Left kidney (tissue), 8 donors: ENCODE data around the gene TXN. TPM values are rescaled to one million over a fixed set of nuclear protein-coding genes. Genes with fewer than 3 reads are reported as not detected.

Source experiments
- DNase-seq: peaks from one replicate; pipeline ENCODE4 v3.0.0-alpha.2; 2013
- long read RNA-seq, 8 donors: transcript quantifications; one replicate each; lab custom pipeline, GENCODE V29; 2026
- polyA plus RNA-seq: library from polyadenylated mRNA; unstranded; fragments of 120-200 nt; gene quantifications from one replicate; pipeline ENCODE4 v1.2.1, GENCODE V29; 2013; ENCODE audit not compliant: insufficient read length

TXN gene
- 173 TPM for polyA plus RNA-seq
- long read RNA-seq, donor 1, transcript TXN-203 (2 exons, 540 nt): minor isoform, 7 of 438 reads
- long read RNA-seq, donor 1, transcript TXN-202 (5 exons, 869 nt): major isoform, 380 of 438 reads
- long read RNA-seq, donor 1, partial matches to known transcripts: 51 of 438 reads
- long read RNA-seq, donor 1, other reads (novel, unspliced or antisense): 0 of 438 reads
- long read RNA-seq, donor 2, transcript TXN-202 (5 exons, 869 nt): major isoform, 300 of 345 reads
- long read RNA-seq, donor 2, partial matches to known transcripts: 43 of 345 reads
- long read RNA-seq, donor 2, other reads (novel, unspliced or antisense): 0 of 345 reads
- long read RNA-seq, donor 3, transcript TXN-202 (5 exons, 869 nt): major isoform, 191 of 214 reads
- long read RNA-seq, donor 3, partial matches to known transcripts: 21 of 214 reads
- long read RNA-seq, donor 3, other reads (novel, unspliced or antisense): 0 of 214 reads
- long read RNA-seq, donor 4, transcript TXN-203 (2 exons, 540 nt): minor isoform, 10 of 106 reads
- long read RNA-seq, donor 4, transcript TXN-202 (5 exons, 869 nt): major isoform, 69 of 106 reads
- long read RNA-seq, donor 4, partial matches to known transcripts: 27 of 106 reads
- long read RNA-seq, donor 4, other reads (novel, unspliced or antisense): 0 of 106 reads
- long read RNA-seq, donor 5, transcript TXN-202 (5 exons, 869 nt): major isoform, 637 of 721 reads
- long read RNA-seq, donor 5, transcript TXN-203 (2 exons, 540 nt): minor isoform, 5 of 721 reads
- long read RNA-seq, donor 5, partial matches to known transcripts: 63 of 721 reads
- long read RNA-seq, donor 5, other reads (novel, unspliced or antisense): 16 of 721 reads
- long read RNA-seq, donor 6, transcript TXN-203 (2 exons, 540 nt): minor isoform, 9 of 472 reads
- long read RNA-seq, donor 6, transcript TXN-202 (5 exons, 869 nt): major isoform, 361 of 472 reads
- long read RNA-seq, donor 6, partial matches to known transcripts: 96 of 472 reads
- long read RNA-seq, donor 6, other reads (novel, unspliced or antisense): 6 of 472 reads
- long read RNA-seq, donor 7, transcript TXN-202 (5 exons, 869 nt): major isoform, 466 of 498 reads
- long read RNA-seq, donor 7, transcript TXN-203 (2 exons, 540 nt): minor isoform, 5 of 498 reads
- long read RNA-seq, donor 7, partial matches to known transcripts: 27 of 498 reads
- long read RNA-seq, donor 7, other reads (novel, unspliced or antisense): 0 of 498 reads
- long read RNA-seq, donor 8, transcript TXN-202 (5 exons, 869 nt): major isoform, 170 of 178 reads
- long read RNA-seq, donor 8, partial matches to known transcripts: 6 of 178 reads
- long read RNA-seq, donor 8, other reads (novel, unspliced or antisense): 0 of 178 reads

DNA sequence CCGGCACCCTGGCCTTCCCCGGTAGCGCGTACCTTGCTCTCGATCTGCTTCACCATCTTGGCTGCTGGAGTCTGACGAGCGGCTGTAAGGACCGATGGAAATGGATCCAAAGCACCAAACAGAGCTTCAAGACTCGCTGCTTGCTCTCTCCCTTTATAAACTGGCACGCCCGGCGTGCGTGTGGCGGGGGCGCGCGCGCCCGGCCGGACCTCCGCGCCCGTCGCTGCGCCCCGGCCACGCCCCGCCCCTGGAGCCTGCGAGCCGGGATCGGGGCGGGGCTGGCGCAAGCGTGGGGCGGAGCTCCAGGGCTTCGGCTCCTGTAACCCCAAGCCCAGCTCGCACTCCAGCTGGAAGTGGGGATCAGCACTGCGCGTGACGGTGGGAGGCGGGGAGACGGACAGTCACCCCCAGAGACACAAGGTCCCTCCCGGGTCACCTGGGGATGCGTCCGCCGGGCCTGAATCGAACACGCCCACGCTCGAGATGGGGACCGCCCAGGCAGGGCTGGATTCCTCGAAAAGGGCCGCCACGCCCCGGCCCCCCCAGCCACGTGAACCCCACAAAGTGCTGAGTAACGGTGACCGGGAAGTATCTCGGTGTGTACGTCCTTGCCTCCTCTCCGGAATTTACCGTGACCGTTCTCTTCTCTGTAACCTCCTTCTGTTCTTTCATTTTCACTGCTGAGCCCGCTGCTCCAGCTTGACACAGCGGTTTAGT, at the start of gene TXN:
TXN (minus strand) TSS at position 128 of the 717 bp plus-strand sequence; CDS start at position 56, 72 bp downstream.
- peak; percentile 80 for DNase-seq

DNA sequence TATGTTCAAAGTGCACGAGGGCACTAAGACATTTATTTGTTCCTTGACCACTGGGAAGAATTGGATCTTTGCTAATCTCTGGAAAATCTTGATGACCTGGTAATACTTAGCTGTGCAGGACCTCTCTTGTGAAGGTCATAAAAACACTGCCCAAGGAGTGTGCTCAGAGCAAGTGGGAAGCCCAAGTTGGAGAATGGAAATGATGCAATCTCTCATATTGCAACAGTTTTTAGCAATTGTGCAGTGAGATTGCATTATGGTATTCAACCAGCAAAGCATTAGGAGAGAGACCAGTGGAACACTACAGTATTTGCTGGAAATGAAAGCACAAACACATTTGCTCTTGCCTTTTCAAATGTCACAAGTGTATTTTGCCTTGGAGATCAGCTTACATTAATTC, 46.8 kb upstream of the TXN start:
- no peak for DNase-seq

- no peak for DNase-seq
Measured at GRCh38 chr9:110298043-110298605, 41.8 kb upstream of the TXN start.

DNA sequence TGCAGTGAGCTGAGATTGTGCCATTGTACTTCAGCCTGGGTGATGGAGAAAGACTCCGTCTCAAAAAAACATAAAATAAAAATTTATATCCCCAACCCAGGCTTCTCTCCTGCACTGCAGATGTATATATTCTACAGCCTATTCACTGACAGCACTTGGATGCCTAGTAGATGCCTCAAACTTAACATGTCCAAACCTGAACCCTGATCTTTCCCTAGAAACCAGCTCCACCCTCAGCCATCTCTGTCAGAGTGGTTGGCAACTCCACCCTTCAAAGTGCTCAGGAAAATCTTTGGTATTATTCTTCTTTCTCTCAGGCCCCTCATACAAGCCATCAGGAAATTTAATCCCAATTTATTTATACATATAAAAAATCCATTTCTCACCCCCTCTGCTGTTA, 36.9 kb upstream of the TXN start:
- no peak for DNase-seq

- DNase-seq: no peak
Measured at GRCh38 chr9:110291921-110292557, 35.7 kb upstream of the TXN start.

DNA sequence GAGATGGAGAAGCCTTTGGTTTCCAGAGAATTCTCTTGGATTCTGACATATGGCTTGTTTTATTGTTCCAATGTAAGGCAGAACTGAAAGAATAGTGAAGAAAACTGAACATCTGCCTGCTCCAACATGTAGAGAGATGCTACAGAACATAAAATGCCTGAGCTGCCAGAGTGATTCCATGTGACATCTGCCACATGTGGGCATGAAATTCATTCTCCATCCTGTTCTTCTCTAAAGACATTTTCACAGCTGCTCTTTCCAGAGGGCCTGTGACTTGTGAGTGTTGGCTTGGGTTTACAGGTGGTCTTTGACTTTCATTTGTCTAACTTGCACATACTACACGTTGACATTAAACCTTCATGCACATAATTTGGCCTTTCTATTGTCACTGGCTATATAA, 33.7 kb upstream of the TXN start:
- no peak for DNase-seq

GRCh38 chr9:110288503-110288902, 32.2 kb upstream of the TXN start:
- DNase-seq: no peak

DNA sequence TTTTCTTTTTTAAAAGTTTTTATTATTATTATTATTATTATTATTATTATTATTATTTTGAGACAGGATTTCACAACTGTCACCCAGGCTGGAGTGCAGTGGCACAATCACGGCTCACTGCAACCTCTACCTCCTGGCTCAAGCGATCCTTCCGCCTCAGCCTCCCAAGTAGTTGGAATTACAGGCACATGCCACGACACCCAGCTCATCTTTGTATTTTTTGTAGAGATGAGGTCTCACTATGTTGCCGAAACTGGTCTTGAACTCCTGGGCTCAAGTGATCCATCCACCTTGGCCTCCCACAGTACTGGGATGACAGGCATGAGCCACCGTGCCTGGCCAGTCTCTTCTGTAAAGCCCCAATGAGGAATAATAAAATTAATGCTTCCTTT, 31.0 kb upstream of the TXN start:
- DNase-seq: no peak

DNA sequence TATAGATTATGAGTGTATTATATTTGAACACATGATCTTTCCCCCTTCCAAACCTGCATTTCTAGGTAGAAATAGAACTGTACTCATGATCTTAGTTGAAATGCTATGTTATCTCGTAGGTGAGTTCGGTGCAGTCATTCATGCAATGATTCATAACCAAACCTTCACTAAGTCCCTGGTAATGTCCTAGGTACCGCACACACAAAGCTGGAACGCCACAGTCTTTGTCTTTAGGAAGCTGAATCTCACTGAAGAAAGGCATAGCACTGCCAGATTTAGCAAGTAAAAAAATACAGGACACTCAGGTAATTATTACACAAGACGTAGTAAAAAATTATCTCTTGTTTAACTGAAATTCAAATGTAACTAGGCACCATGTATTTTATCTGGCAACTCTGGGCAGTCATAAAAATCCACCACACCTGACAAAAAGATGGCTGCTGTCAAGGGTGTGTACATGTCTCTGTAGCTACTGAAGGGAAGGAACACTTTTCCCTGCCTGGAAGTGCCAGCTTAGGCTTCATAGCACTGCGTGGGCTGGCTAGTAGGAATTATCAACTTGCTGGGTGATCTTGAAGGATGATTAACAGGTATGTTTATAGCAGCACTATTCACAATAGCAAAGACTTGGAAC, 28.0 kb upstream of the TXN start:
- no peak for DNase-seq

DNA sequence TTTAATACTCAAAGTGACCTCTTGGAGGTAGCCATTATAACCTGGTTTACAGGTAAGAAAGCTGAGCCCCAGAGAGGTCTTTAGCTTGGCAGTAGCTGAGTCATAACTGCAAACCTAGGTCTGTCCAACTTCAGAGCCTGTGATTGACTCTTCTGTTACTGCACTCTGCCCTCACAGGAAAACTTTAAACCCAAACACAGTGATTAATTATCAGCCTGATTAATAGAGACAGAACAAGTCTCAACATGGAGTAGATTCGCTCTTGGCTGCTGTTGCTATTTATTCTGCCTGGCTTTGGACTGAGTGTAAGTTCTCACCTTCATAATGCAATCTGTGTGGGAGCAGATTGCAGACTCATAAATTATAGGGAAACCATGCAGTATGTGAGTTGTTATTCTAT, 27.4 kb upstream of the TXN start:
- DNase-seq: no peak

GRCh38 chr9:110282739-110283081, 26.4 kb upstream of the TXN start:
- no peak for DNase-seq

- no peak for DNase-seq
Measured at GRCh38 chr9:110282018-110282738, 25.9 kb upstream of the TXN start.

DNA sequence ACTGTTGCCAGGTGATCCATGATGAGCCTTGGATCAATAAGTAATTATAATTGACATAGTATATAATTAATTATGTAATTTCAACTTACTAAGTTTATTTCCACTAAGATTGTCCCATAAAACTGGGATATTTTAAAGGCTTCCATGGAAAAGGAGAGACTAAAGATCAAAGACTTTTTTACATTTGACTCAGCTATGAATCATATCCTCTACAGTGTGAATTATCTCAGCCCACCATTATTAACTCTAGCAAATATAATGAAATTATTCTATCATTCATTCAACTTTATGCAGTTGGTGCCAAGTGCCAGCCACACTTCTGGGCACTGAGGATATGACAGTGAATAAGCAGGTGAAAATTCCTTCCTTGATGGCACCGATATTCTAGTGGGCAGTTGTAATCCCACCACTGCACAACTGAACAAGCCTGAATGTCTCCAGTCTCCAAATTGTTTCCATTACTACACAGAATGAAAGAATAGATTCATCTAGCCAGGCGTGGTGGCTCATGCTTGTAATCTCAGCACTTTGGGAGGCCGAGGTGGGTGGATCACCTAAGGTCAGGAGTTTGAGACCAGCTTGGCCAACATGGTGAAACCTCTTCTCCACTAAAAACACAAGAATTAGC, 21.9 kb upstream of the TXN start:
- no peak for DNase-seq

DNA sequence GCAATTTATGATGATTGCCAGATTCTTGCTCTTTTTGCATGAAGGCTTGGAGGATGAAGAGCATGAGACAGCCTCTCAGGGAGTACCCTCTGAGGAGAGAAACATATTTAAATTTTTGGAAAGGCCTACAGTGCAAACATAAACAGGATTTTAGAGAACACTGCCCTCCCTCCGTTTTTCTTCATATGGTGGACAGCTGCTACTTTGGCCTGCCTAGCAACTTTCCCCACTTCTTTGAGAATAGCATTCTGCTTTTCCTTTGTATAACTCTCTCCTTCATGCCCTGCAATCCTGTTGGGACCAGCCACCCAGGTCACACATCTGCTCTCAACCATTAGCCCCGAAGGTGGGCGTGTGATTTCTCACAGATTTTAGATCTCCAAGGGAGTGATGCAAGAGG, 20.5 kb upstream of the TXN start:
- no peak for DNase-seq

GRCh38 chr9:110270211-110270995, 14.1 kb upstream of the TXN start:
- no peak for DNase-seq

GRCh38 chr9:110266795-110267194, 10.5 kb upstream of the TXN start:
- DNase-seq: no peak

- DNase-seq: no peak
Measured at GRCh38 chr9:110261632-110262031, 5.3 kb upstream of the TXN start.

DNA sequence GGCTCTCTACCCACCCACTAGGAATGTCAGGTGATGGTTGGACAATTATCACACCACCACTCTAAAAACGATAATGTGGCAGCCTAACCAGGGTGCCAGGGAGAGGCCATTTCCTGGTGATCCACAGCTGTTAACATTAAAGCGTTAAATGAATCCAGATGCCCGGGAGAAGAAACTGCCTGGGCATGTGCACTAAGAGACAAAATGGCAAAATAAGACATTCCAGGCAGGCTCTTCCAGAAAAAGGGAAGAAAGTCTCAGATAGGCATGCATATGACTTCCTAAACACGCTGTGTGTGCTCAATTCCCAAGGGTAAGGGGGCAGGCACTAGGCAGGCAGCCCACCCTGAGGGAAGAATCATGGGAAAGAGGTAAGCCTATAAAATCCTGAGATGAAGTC, 4.6 kb upstream of the TXN start:
- DNase-seq: no peak
